ENCODE results near the gene SLC51B.
"Not testable (repeated sequence)": the region's sequence is repeated elsewhere in the genome, so short reads cannot be mapped to it uniquely, and the experiment has no call there.

Gene SLC51B

GRCh38 chr15:65044724-65045481, at the start of gene SLC51B:
Gene SLC51B (plus strand): TSS chr15:65045387. CDS start chr15:65050005, 4,618 bp downstream.
- FAIRE-seq, result no peak

GRCh38 chr15:64997066-64997465, 48.1 kb upstream of the SLC51B start:
- FAIRE-seq, result no peak

GRCh38 chr15:64997745-64998375, 47.3 kb upstream of the SLC51B start:
- no peak for FAIRE-seq

- no peak for FAIRE-seq
Measured at GRCh38 chr15:65004993-65005392, 40.2 kb upstream of the SLC51B start.

- FAIRE-seq, result no peak
Measured at GRCh38 chr15:65006876-65007275, 38.3 kb upstream of the SLC51B start.

GRCh38 chr15:65008983-65009382, 36.2 kb upstream of the SLC51B start:
- FAIRE-seq, result no peak

- FAIRE-seq, result not testable (repeated sequence)
Measured at GRCh38 chr15:65011198-65011597, 34.0 kb upstream of the SLC51B start.

GRCh38 chr15:65020419-65020818, 24.8 kb upstream of the SLC51B start:
- FAIRE-seq, result no peak

GRCh38 chr15:65021488-65021887, 23.7 kb upstream of the SLC51B start:
- no peak for FAIRE-seq

GRCh38 chr15:65026756-65027155, 18.4 kb upstream of the SLC51B start:
- FAIRE-seq, result no peak

GRCh38 chr15:65027593-65027992, 17.6 kb upstream of the SLC51B start:
- FAIRE-seq, result no peak

- FAIRE-seq, result no peak
Measured at GRCh38 chr15:65028338-65028737, 16.8 kb upstream of the SLC51B start.

- no peak for FAIRE-seq
Measured at GRCh38 chr15:65028921-65029735, 16.1 kb upstream of the SLC51B start, which contains the start of gene MTFMT. Gene MTFMT (minus strand): TSS chr15:65029639. CDS start chr15:65029613, 26 bp downstream.

- no peak for FAIRE-seq
Measured at GRCh38 chr15:65029736-65030208, 15.4 kb upstream of the SLC51B start.

- no peak for FAIRE-seq
Measured at GRCh38 chr15:65032801-65033537, 12.2 kb upstream of the SLC51B start.

- FAIRE-seq, result no peak
Measured at GRCh38 chr15:65033659-65034269, 11.4 kb upstream of the SLC51B start.

GRCh38 chr15:65034719-65035118, 10.5 kb upstream of the SLC51B start:
- FAIRE-seq, result no peak

- no peak for FAIRE-seq
Measured at GRCh38 chr15:65037309-65037708, 7.9 kb upstream of the SLC51B start.

- no peak for FAIRE-seq
Measured at GRCh38 chr15:65038428-65038827, 6.8 kb upstream of the SLC51B start.

- FAIRE-seq, result no peak
Measured at GRCh38 chr15:65038836-65039235, 6.4 kb upstream of the SLC51B start.

- FAIRE-seq, result no peak
Measured at GRCh38 chr15:65040461-65040860, 4.7 kb upstream of the SLC51B start.

- no peak for FAIRE-seq
Measured at GRCh38 chr15:65041787-65042186, 3.4 kb upstream of the SLC51B start.
